HepG2 (cell line): Measurements from ENCODE around the gene CDC26. TPM values are rescaled to one million over a fixed set of nuclear protein-coding genes. Genes with fewer than 3 reads are reported as not detected.

Experiments used
- AGO1 ChIP-seq: fragments of 200-400 bp; formaldehyde crosslinking; IDR thresholded peaks from 2 replicates; pipeline ENCODE4 v1.6.1; 2017; ENCODE audit warnings: mild to moderate bottlenecking, low read depth, low read length, moderate library complexity; ENCODE audit not compliant: poor library complexity, severe bottlenecking
- BCL3 ChIP-seq: sonication (generic); formaldehyde crosslinking; IDR thresholded peaks from 2 replicates; pipeline ENCODE4 v1.5.1; 2020; ENCODE audit warnings: mild to moderate bottlenecking, missing genetic modification reagents, moderate library complexity
- BRCA1 ChIP-seq: sonication (generic); formaldehyde crosslinking; IDR thresholded peaks from 2 replicates; pipeline ENCODE4 v1.4.0; 2020; ENCODE audit warnings: missing genetic modification reagents
- CBFB ChIP-seq: sonication (generic); formaldehyde crosslinking; IDR thresholded peaks from 2 replicates; pipeline ENCODE4 v1.4.0; 2020; ENCODE audit warnings: missing genetic modification reagents
- GTF2F1 ChIP-seq: fragments of 150-350 bp; IDR thresholded peaks from 2 replicates; pipeline ENCODE4 v1.6.1; 2014; ENCODE audit warnings: low read length
- HINFP ChIP-seq: sonication (generic); formaldehyde crosslinking; IDR thresholded peaks from 2 replicates; pipeline ENCODE4 v1.4.0; 2020; ENCODE audit warnings: low read depth, mild to moderate bottlenecking, missing genetic modification reagents
- KDM3A ChIP-seq: IDR thresholded peaks from 2 replicates; pipeline ENCODE4 v1.6.1; 2018; ENCODE audit warnings: low read depth, missing compliant biosample characterization
- KLF16 ChIP-seq, 2 experiments: sonication (generic) in 1 of 2; formaldehyde crosslinking in 1 of 2; IDR thresholded peaks; 2 replicates each; pipeline versions ENCODE4 v1.6.1 to v1.8.0; 2016 to 2023; ENCODE audit warnings: missing genetic modification reagents in 2 of 2, missing compliant biosample characterization in 1 of 2
- MAF1 ChIP-seq: sonication (generic); formaldehyde crosslinking; IDR thresholded peaks from 2 replicates; pipeline ENCODE4 v1.5.0; 2020; ENCODE audit warnings: missing genetic modification reagents, borderline replicate concordance
- MXD4 ChIP-seq: IDR thresholded peaks from 2 replicates; pipeline ENCODE4 v1.6.1; 2016; ENCODE audit warnings: mild to moderate bottlenecking, missing biosample characterization, missing genetic modification reagents
- NR2F1 ChIP-seq, 2 experiments: fragments of 450-650 bp in 1 of 2; formaldehyde crosslinking in 1 of 2; IDR thresholded peaks; 2 replicates each; pipeline versions ENCODE4 v1.5.0 to v1.6.1; 2016 to 2020; ENCODE audit warnings: mild to moderate bottlenecking in 1 of 2, missing compliant biosample characterization in 1 of 2, missing genetic modification reagents in 1 of 2, moderate library complexity in 1 of 2
- PPARG ChIP-seq: conservative IDR thresholded peaks from 2 replicates; pipeline ENCODE4 v1.6.1; 2016; ENCODE audit warnings: missing biosample characterization, missing genetic modification reagents
- RAD21 ChIP-seq: fragments of 450-650 bp; formaldehyde crosslinking; IDR thresholded peaks from 2 replicates; pipeline ENCODE4 v1.5.0; 2020; ENCODE audit warnings: mild to moderate bottlenecking
- RCOR2 ChIP-seq: IDR thresholded peaks from 2 replicates; pipeline ENCODE4 v1.6.1; 2016; ENCODE audit warnings: missing biosample characterization, missing genetic modification reagents
- SMAD3 ChIP-seq: sonication (generic); formaldehyde crosslinking; IDR thresholded peaks from 2 replicates; pipeline ENCODE4 v1.4.0; 2020; ENCODE audit warnings: missing genetic modification reagents
- ZMYM3 ChIP-seq: sonication (generic); formaldehyde crosslinking; IDR thresholded peaks from 2 replicates; pipeline ENCODE4 v1.5.1; 2020; ENCODE audit warnings: mild to moderate bottlenecking, missing genetic modification reagents
- ZNF580 ChIP-seq: IDR thresholded peaks from 2 replicates; pipeline ENCODE4 v1.6.1; 2016; ENCODE audit warnings: low read depth, borderline replicate concordance
- ZNF75D ChIP-seq: sonication (generic); formaldehyde crosslinking; IDR thresholded peaks from 2 replicates; pipeline ENCODE4 v1.8.1; 2023; ENCODE audit warnings: missing genetic modification reagents, mild to moderate bottlenecking, borderline replicate concordance
- polyA plus RNA-seq, 8 experiments: library from polyadenylated mRNA; depleted of rRNA in 3 of 8; stranded (reverse) in 7 of 8; unstranded in 1 of 8; fragments of >200 nt; fragmentation: Illumina TruSeq in 4 of 8; extraction: Trizol in 4 of 8; gene quantifications; 2 replicates each; pipeline versions ENCODE4 v1.2.1 to v1.2.3, GENCODE V29; 2011 to 2016; ENCODE audit warnings: low read depth in 4 of 8, missing spikeins in 1 of 8, mixed read lengths in 1 of 8; ENCODE audit not compliant: insufficient read depth in 1 of 8
- total RNA-seq, 5 experiments: library from RNA; depleted of rRNA; stranded (reverse); fragments of >200 nt; fragmentation: Illumina TruSeq; extraction: Trizol; gene quantifications; 2 replicates each; pipeline ENCODE4 v1.2.3, GENCODE V29; 2016; ENCODE audit warnings: low read depth in 1 of 5
- TF ChIP-seq, protein P1 (sequence below): IDR thresholded peaks from 2 replicates; pipeline ENCODE4 v1.6.1; 2016; ENCODE audit warnings: missing genetic modification reagents, missing compliant biosample characterization
- TF ChIP-seq, protein P2 (sequence below): sonication (generic); formaldehyde crosslinking; IDR thresholded peaks from 2 replicates; pipeline ENCODE4 v1.4.0; 2020; ENCODE audit warnings: missing genetic modification reagents, borderline replicate concordance

CDC26 gene
- total and polyA plus RNA-seq, 2 of the 13 experiments (the other 11 are each of a cell fraction or from before 2014, with no cell fraction given), result 26.6 to 57.9 TPM

DNA sequence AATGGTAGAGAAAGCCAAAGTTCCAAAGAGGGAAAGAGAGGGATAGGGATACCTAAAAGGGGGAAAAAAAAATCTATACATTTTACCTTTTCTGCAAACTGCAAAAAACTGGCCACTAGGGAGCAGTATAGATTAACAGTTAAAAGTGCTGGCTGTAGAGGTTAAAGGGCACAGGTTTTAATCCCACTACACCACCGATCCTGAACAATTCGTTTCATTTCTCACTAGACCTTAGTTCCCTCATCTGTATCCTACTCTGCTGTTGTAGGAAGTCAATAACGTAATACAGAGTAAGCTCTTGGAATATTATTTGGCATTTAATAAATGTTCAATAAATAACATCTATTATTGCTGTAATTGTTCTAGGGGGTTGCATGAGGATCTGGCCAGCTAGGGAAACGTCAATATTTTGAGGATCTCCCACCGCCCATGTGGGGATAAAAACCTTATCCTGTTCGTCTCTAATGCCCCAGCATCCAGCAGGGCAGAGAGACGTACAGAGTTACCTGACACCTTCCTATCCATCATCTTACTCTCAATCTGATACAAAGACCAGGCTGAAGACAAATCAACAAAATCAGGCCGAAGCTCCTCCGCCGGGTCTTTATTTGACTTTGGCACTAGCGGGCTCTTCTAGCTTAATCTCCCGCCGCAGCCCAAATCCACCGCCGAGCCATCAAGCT lies 757 bp downstream of the CDC26 start (continued):
- TF ChIP-seq ZNF75D (CRISPR knock-in tag), result no peak
- TF ChIP-seq ZMYM3 (CRISPR knock-in tag), result no peak
- TF ChIP-seq ZNF580, result no peak
- no peak for TF ChIP-seq MAF1 (CRISPR knock-in tag)
- TF ChIP-seq KLF16 (CRISPR knock-in tag; IDR thresholded peaks at IDR 0.05), result peak in 1 of 2 experiments; percentile 36; a peak in 1 of 4 replicates
- peak; percentile 39 to 90; a peak in 3 of 4 replicates for TF ChIP-seq NR2F1 (CRISPR knock-in tag; IDR thresholded peaks at IDR 0.05)
- TF ChIP-seq, protein P1, sequence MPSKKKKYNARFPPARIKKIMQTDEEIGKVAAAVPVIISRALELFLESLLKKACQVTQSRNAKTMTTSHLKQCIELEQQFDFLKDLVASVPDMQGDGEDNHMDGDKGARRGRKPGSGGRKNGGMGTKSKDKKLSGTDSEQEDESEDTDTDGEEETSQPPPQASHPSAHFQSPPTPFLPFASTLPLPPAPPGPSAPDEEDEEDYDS (CRISPR knock-in tag), result no peak
- 0 out of 2 replicates have a peak, but pooled peaks have one; percentile 26 for TF ChIP-seq RCOR2 (CRISPR knock-in tag)
- TF ChIP-seq BRCA1 (CRISPR knock-in tag), result no peak
- TF ChIP-seq HINFP (CRISPR knock-in tag), result no peak
- TF ChIP-seq KDM3A (CRISPR knock-in tag), result no peak
- TF ChIP-seq MXD4 (CRISPR knock-in tag), result no peak
- no peak for TF ChIP-seq CBFB (CRISPR knock-in tag)
- 0 out of 2 replicates have a peak, but pooled peaks have one; percentile 24 for TF ChIP-seq BCL3
- TF ChIP-seq PPARG, result peak; percentile 70
- TF ChIP-seq, protein P2, sequence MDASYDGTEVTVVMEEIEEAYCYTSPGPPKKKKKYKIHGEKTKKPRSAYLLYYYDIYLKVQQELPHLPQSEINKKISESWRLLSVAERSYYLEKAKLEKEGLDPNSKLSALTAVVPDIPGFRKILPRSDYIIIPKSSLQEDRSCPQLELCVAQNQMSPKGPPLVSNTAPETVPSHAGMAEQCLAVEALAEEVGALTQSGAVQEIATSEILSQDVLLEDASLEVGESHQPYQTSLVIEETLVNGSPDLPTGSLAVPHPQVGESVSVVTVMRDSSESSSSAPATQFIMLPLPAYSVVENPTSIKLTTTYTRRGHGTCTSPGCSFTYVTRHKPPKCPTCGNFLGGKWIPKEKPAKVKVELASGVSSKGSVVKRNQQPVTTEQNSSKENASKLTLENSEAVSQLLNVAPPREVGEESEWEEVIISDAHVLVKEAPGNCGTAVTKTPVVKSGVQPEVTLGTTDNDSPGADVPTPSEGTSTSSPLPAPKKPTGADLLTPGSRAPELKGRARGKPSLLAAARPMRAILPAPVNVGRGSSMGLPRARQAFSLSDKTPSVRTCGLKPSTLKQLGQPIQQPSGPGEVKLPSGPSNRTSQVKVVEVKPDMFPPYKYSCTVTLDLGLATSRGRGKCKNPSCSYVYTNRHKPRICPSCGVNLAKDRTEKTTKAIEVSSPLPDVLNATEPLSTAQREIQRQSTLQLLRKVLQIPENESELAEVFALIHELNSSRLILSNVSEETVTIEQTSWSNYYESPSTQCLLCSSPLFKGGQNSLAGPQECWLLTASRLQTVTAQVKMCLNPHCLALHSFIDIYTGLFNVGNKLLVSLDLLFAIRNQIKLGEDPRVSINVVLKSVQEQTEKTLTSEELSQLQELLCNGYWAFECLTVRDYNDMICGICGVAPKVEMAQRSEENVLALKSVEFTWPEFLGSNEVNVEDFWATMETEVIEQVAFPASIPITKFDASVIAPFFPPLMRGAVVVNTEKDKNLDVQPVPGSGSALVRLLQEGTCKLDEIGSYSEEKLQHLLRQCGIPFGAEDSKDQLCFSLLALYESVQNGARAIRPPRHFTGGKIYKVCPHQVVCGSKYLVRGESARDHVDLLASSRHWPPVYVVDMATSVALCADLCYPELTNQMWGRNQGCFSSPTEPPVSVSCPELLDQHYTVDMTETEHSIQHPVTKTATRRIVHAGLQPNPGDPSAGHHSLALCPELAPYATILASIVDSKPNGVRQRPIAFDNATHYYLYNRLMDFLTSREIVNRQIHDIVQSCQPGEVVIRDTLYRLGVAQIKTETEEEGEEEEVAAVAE, result no peak
- no peak for TF ChIP-seq GTF2F1
- TF ChIP-seq AGO1, result no peak
- no peak for TF ChIP-seq SMAD3
- TF ChIP-seq RAD21 (CRISPR knock-in tag), result peak; percentile 38; the same call in 1 of the 2 replicates
